ENCODE measurements around the gene LUZP2.

LUZP2 gene

GRCh38 chr11:24861440-24861839, 364.6 kb downstream of the LUZP2 start:
- Histone ChIP-seq H3K9me3 (ENCODE audit: insufficient read depth, low read length) (peaks cover 18% of the 10 kb centered on the region; the same call in 1 of the 2 replicates), H3K4me1 (ENCODE audit: insufficient read depth, insufficient read length) (no peaks in the 10 kb centered on the region), H3K36me3 (ENCODE audit: insufficient read depth, insufficient read length, low read length) (no peaks in the 10 kb centered on the region), H3K9ac (ENCODE audit: insufficient read length, low read depth) (no peak overlapping the region), H3K27me3 (ENCODE audit: insufficient read depth, insufficient read length) (no peaks in the 10 kb centered on the region), H3K4me3 (ENCODE audit: insufficient read length, low read depth) (no peak overlapping the region)
- DNase-seq (ENCODE audit: low read depth, low spot score): no peak
- no peak for TF ChIP-seq YY1 (IDR thresholded peaks at IDR 0.05; ENCODE audit: insufficient read depth, insufficient read length)
- TF ChIP-seq SUZ12 (IDR thresholded peaks at IDR 0.05; ENCODE audit: extremely low read depth, insufficient read depth, insufficient read length): no peak
- no peak for TF ChIP-seq ZNF274 (IDR thresholded peaks at IDR 0.05; ENCODE audit: low read depth, low read length)

- H3K4me1 ChIP-seq (ENCODE audit: insufficient read depth, insufficient read length): no peaks in the 10 kb centered on the region
Observed at GRCh38 chr11:24866743-24867142, 369.9 kb downstream of the LUZP2 start.

GRCh38 chr11:24870048-24870447, 373.2 kb downstream of the LUZP2 start:
- Histone ChIP-seq H3K9me3 (ENCODE audit: insufficient read depth, low read length) (no peaks in the 10 kb centered on the region), H3K9ac (ENCODE audit: insufficient read length, low read depth) (no peak overlapping the region), H3K4me1 (ENCODE audit: insufficient read depth, insufficient read length) (no peaks in the 10 kb centered on the region), H3K4me3 (ENCODE audit: insufficient read length, low read depth) (no peak overlapping the region), H3K27me3 (ENCODE audit: insufficient read depth, insufficient read length) (no peaks in the 10 kb centered on the region), H3K36me3 (ENCODE audit: insufficient read depth, insufficient read length, low read length) (no peaks in the 10 kb centered on the region)
- DNase-seq (ENCODE audit: low read depth, low spot score): no peak
- TF ChIP-seq ZNF274 (IDR thresholded peaks at IDR 0.05; ENCODE audit: low read depth, low read length): no peak
- no peak for TF ChIP-seq YY1 (IDR thresholded peaks at IDR 0.05; ENCODE audit: insufficient read depth, insufficient read length)
- no peak for TF ChIP-seq SUZ12 (IDR thresholded peaks at IDR 0.05; ENCODE audit: extremely low read depth, insufficient read depth, insufficient read length)

More at GRCh38 chr11:24866743-24867142, 369.9 kb downstream of the LUZP2 start:
- Histone ChIP-seq H3K9me3 (ENCODE audit: insufficient read depth, low read length) (peaks cover 13% of the 10 kb centered on the region; the same call in 1 of the 2 replicates), H3K4me3 (ENCODE audit: insufficient read length, low read depth) (no peak overlapping the region), H3K36me3 (ENCODE audit: insufficient read depth, insufficient read length, low read length) (no peaks in the 10 kb centered on the region), H3K27me3 (ENCODE audit: insufficient read depth, insufficient read length) (no peaks in the 10 kb centered on the region), H3K9ac (ENCODE audit: insufficient read length, low read depth) (no peak overlapping the region)
- TF ChIP-seq SUZ12 (IDR thresholded peaks at IDR 0.05; ENCODE audit: extremely low read depth, insufficient read depth, insufficient read length): no peak
- TF ChIP-seq YY1 (IDR thresholded peaks at IDR 0.05; ENCODE audit: insufficient read depth, insufficient read length): no peak
- TF ChIP-seq ZNF274 (IDR thresholded peaks at IDR 0.05; ENCODE audit: low read depth, low read length): no peak
- no peak for DNase-seq (ENCODE audit: low read depth, low spot score)

- Histone ChIP-seq H3K4me1 (ENCODE audit: insufficient read depth, insufficient read length) (no peaks in the 10 kb centered on the region), H3K9me3 (ENCODE audit: insufficient read depth, low read length) (no peaks in the 10 kb centered on the region), H3K27me3 (ENCODE audit: insufficient read depth, insufficient read length) (no peaks in the 10 kb centered on the region), H3K36me3 (ENCODE audit: insufficient read depth, insufficient read length, low read length) (no peaks in the 10 kb centered on the region), H3K4me3 (ENCODE audit: insufficient read length, low read depth) (no peak overlapping the region), H3K9ac (ENCODE audit: insufficient read length, low read depth) (no peak overlapping the region)
- TF ChIP-seq ZNF274 (IDR thresholded peaks at IDR 0.05; ENCODE audit: low read depth, low read length) (no peak), YY1 (IDR thresholded peaks at IDR 0.05; ENCODE audit: insufficient read depth, insufficient read length) (no peak), SUZ12 (IDR thresholded peaks at IDR 0.05; ENCODE audit: extremely low read depth, insufficient read depth, insufficient read length) (no peak)
- DNase-seq (ENCODE audit: low read depth, low spot score): no peak
Observed at GRCh38 chr11:24872186-24872585, 375.3 kb downstream of the LUZP2 start.

GRCh38 chr11:24872651-24873311, 375.9 kb downstream of the LUZP2 start:
- H3K36me3 ChIP-seq (ENCODE audit: insufficient read depth, insufficient read length, low read length): no peaks in the 10 kb centered on the region
- no peaks in the 10 kb centered on the region for H3K27me3 ChIP-seq (ENCODE audit: insufficient read depth, insufficient read length)
- DNase-seq (ENCODE audit: low read depth, low spot score): no peak
- no peaks in the 10 kb centered on the region for H3K4me1 ChIP-seq (ENCODE audit: insufficient read depth, insufficient read length)
- H3K9me3 ChIP-seq (ENCODE audit: insufficient read depth, low read length): no peaks in the 10 kb centered on the region
- no peak for TF ChIP-seq ZNF274 (IDR thresholded peaks at IDR 0.05; ENCODE audit: low read depth, low read length)
- TF ChIP-seq SUZ12 (IDR thresholded peaks at IDR 0.05; ENCODE audit: extremely low read depth, insufficient read depth, insufficient read length): no peak
- no peak for TF ChIP-seq YY1 (IDR thresholded peaks at IDR 0.05; ENCODE audit: insufficient read depth, insufficient read length)
- no peak overlapping the region for H3K9ac ChIP-seq (ENCODE audit: insufficient read length, low read depth)
- no peak overlapping the region for H3K4me3 ChIP-seq (ENCODE audit: insufficient read length, low read depth)

GRCh38 chr11:24880962-24881361, 384.1 kb downstream of the LUZP2 start:
- Histone ChIP-seq H3K9ac (ENCODE audit: insufficient read length, low read depth) (no peak overlapping the region), H3K4me1 (ENCODE audit: insufficient read depth, insufficient read length) (no peaks in the 10 kb centered on the region), H3K27me3 (ENCODE audit: insufficient read depth, insufficient read length) (no peaks in the 10 kb centered on the region), H3K36me3 (ENCODE audit: insufficient read depth, insufficient read length, low read length) (no peaks in the 10 kb centered on the region), H3K4me3 (ENCODE audit: insufficient read length, low read depth) (no peak overlapping the region), H3K9me3 (ENCODE audit: insufficient read depth, low read length) (no peaks in the 10 kb centered on the region)
- no peak for TF ChIP-seq SUZ12 (IDR thresholded peaks at IDR 0.05; ENCODE audit: extremely low read depth, insufficient read depth, insufficient read length)
- TF ChIP-seq YY1 (IDR thresholded peaks at IDR 0.05; ENCODE audit: insufficient read depth, insufficient read length): no peak
- TF ChIP-seq ZNF274 (IDR thresholded peaks at IDR 0.05; ENCODE audit: low read depth, low read length): no peak
- no peak for DNase-seq (ENCODE audit: low read depth, low spot score)

- H3K36me3 ChIP-seq (ENCODE audit: insufficient read depth, insufficient read length, low read length): no peaks in the 10 kb centered on the region
- no peaks in the 10 kb centered on the region for H3K4me1 ChIP-seq (ENCODE audit: insufficient read depth, insufficient read length)
- H3K9ac ChIP-seq (ENCODE audit: insufficient read length, low read depth): no peak overlapping the region
- no peak overlapping the region for H3K4me3 ChIP-seq (ENCODE audit: insufficient read length, low read depth)
- no peaks in the 10 kb centered on the region for H3K27me3 ChIP-seq (ENCODE audit: insufficient read depth, insufficient read length)
- H3K9me3 ChIP-seq (ENCODE audit: insufficient read depth, low read length): no peaks in the 10 kb centered on the region
- TF ChIP-seq ZNF274 (IDR thresholded peaks at IDR 0.05; ENCODE audit: low read depth, low read length): no peak
- TF ChIP-seq YY1 (IDR thresholded peaks at IDR 0.05; ENCODE audit: insufficient read depth, insufficient read length): no peak
- TF ChIP-seq SUZ12 (IDR thresholded peaks at IDR 0.05; ENCODE audit: extremely low read depth, insufficient read depth, insufficient read length): no peak
- DNase-seq (ENCODE audit: low read depth, low spot score): no peak
Observed at GRCh38 chr11:24885580-24886173, 388.8 kb downstream of the LUZP2 start.
